Uterus (tissue), 2 donors: ENCODE data around the gene DTNA.

Experiments
- CTCF ChIP-seq, 4 experiments: fragments of 200-600 bp in 2 of 4; fragments of 450-650 bp in 2 of 4; sonication (generic) in 2 of 4; IDR thresholded peaks; one replicate each; pipeline ENCODE4 v1.5.1; 2016 to 2019; ENCODE audit warnings: antibody characterized with exemption in 4 of 4, mild to moderate bottlenecking in 2 of 4, moderate library complexity in 1 of 4
- POLR2A ChIP-seq, 2 donors: fragments of 450-650 bp; IDR thresholded peaks; one replicate each; pipeline ENCODE4 v1.6.1; 2016; ENCODE audit warnings: antibody characterized with exemption in 2 of 2, mild to moderate bottlenecking in 1 of 2, moderate library complexity in 1 of 2

DNA sequence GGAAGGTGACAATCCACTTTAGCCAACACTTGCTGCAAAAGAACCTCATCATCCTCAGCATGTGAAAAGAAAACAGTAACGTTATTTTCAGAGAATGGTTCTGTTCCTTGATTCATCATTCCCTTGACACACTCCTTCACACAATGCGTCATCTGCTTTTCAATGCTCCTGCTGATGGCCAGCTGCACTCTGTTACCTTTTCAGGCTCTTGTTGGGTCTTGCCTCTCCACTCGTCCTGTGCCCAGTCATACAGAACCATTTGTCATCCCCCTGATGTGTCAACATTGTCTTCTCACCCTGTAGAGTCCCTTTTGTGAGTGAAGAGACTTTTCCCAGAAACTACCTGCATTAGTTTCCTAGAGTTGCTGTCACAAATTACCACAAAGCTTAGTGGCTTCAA, 12.2 kb upstream of the DTNA start:
- TF ChIP-seq CTCF (IDR thresholded peaks at IDR 0.05) (no peak), POLR2A (IDR thresholded peaks at IDR 0.05) (no peak)
